ENCODE measurements around the gene SLC50A1. TPM values are rescaled to one million over a fixed set of nuclear protein-coding genes. Genes with fewer than 3 reads are reported as not detected.

The SLC50A1 gene
- total RNA-seq, 4 donors from 2014 or later = 5.7 to 33.9 (median 14.9) TPM

DNA sequence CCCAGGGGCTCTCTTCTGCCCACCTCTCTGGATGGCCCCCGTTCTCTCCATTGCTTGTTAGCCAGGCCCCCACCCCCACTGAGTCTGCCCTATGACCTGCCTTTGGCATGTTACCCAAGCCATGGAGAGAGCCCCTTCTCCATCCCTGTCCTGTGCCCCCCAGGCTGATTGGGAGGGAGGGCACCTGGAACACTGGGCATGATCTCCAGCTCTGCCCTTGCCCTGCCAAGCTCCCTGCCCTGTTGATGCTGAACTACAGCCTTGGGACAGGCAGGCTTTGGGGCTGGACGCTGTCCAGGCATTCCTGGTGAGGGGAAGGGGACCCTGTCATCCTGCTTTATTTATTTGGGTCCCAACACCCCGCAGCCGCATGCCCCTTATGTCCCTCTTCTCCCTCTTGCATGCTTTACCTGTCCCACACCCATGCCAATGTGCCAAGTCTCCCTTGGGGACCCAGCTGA is 48.7 kb downstream of the SLC50A1 start:
- 84 to 96% methylated on average over 4 of the region's 4 CpGs for WGBS, 2 donors
- no peak for TF ChIP-seq POLR2A (IDR thresholded peaks at IDR 0.05)
- TF ChIP-seq, protein P1, sequence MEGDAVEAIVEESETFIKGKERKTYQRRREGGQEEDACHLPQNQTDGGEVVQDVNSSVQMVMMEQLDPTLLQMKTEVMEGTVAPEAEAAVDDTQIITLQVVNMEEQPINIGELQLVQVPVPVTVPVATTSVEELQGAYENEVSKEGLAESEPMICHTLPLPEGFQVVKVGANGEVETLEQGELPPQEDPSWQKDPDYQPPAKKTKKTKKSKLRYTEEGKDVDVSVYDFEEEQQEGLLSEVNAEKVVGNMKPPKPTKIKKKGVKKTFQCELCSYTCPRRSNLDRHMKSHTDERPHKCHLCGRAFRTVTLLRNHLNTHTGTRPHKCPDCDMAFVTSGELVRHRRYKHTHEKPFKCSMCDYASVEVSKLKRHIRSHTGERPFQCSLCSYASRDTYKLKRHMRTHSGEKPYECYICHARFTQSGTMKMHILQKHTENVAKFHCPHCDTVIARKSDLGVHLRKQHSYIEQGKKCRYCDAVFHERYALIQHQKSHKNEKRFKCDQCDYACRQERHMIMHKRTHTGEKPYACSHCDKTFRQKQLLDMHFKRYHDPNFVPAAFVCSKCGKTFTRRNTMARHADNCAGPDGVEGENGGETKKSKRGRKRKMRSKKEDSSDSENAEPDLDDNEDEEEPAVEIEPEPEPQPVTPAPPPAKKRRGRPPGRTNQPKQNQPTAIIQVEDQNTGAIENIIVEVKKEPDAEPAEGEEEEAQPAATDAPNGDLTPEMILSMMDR (IDR thresholded peaks at IDR 0.05) = no peak
- no peak for TF ChIP-seq EP300 (IDR thresholded peaks at IDR 0.05)
- DNase-seq (ENCODE audit: low spot score in 2 of 2) = no peak
- Histone ChIP-seq H3K36me3 (peaks cover 0 to 8% (median 0%) of the 10 kb centered on the region in 3 donors), H3K4me1 (peaks cover 0 to 26% (median 8%) of the 10 kb centered on the region in 4 donors), H3K9me3 (no peaks in the 10 kb centered on the region), H3K4me3 (no peak overlapping the region), H3K27ac (peak overlapping the region in 2 of 4 donors; percentile 50 to 73), H3K27me3 (no peaks in the 10 kb centered on the region)

DNA sequence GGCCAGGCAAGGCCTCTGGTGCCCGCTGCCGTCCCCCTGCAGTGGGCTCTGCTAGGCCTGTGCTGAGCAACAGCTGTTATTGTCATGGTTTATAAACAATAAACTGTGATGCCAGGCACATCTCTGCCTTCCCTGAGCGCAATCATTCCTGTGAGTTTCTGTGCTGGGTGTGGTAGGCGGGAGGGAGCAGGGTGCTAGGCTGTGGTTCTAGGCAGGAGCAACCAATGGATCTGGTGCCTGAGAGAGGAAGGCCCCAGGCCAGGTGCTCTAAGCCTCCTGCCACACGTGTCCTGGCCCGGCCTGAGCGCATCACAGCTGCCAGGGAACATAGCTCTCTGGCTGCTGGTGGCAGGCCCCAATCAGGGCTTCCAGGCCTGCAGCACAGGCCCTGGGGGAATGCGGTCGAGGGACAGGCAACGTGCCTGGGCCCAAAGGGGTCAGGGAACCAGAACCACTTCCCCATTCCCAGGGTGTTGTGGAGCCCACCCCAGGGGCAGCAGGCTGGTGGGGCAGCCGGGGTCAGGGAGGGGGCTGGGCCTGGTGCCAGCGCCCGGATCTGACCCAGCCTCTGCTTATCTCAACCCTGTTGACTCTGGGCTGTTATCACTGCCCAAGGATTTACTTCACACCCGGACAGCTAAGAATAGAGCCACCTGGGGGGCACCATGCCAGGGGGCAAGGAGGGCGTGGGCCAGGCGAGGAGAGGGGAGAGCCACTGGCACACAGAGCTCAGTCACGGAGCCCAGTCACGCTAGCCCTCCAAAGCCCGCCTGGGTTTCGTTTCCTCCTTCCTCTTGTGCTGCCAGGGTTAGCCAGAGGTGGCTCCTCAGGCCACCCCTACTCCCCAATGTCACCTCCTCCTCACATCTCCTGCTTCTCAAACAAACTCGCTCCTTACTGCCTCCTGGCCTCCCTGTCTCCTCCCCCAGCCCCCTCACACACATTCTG is 49.5 kb downstream of the SLC50A1 start:
- H3K27ac ChIP-seq = peak overlapping the region in 3 of 4 donors; percentile 50 to 80 (median 73)
- no peak for DNase-seq (ENCODE audit: low spot score in 2 of 2)
- no peaks in the 10 kb centered on the region for H3K27me3 ChIP-seq
- no peaks in the 10 kb centered on the region for H3K9me3 ChIP-seq
- TF ChIP-seq POLR2A (IDR thresholded peaks at IDR 0.05) (no peak), EP300 (IDR thresholded peaks at IDR 0.05) (no peak)
- TF ChIP-seq, protein P1 (IDR thresholded peaks at IDR 0.05) = no peak
- peaks cover 0 to under 1% (median 0%) of the 10 kb centered on the region in 3 donors for H3K36me3 ChIP-seq
- peaks cover 0 to 24% (median 8%) of the 10 kb centered on the region in 4 donors for H3K4me1 ChIP-seq
- 57 to 59% methylated on average over 19 to 21 of the region's 21 CpGs for WGBS, 2 donors
- H3K4me3 ChIP-seq = no peak overlapping the region

DNA sequence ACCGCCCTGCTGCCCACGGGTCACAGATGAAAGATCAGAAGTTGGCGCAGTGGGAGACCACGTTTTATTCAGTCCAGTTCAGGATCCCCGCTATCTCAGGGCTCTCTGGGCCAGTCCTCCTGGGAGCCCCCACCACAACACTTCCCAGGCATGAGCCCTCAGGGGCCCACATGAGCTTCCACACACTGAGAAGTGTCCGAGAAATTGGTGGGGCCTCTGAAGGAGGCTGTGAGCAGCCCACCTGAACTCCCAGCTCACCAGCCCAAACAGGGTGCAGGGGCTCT is 50.1 kb downstream of the SLC50A1 start:
- H3K4me3 ChIP-seq = no peak overlapping the region
- TF ChIP-seq, protein P1 (IDR thresholded peaks at IDR 0.05) = no peak
- no peak for TF ChIP-seq POLR2A (IDR thresholded peaks at IDR 0.05)
- TF ChIP-seq EP300 (IDR thresholded peaks at IDR 0.05) = no peak
- no peak for DNase-seq (ENCODE audit: low spot score in 2 of 2)
- H3K36me3 ChIP-seq = no peaks in the 10 kb centered on the region
- H3K27me3 ChIP-seq = no peaks in the 10 kb centered on the region
- peaks cover 0 to 24% (median 8%) of the 10 kb centered on the region in 4 donors for H3K4me1 ChIP-seq
- no peaks in the 10 kb centered on the region for H3K9me3 ChIP-seq
- WGBS, 2 donors = 60 to 77% methylated on average over 6 of the region's 6 CpGs
- H3K27ac ChIP-seq = peak overlapping the region in 3 of 4 donors; percentile 50 to 80 (median 73)

DNA sequence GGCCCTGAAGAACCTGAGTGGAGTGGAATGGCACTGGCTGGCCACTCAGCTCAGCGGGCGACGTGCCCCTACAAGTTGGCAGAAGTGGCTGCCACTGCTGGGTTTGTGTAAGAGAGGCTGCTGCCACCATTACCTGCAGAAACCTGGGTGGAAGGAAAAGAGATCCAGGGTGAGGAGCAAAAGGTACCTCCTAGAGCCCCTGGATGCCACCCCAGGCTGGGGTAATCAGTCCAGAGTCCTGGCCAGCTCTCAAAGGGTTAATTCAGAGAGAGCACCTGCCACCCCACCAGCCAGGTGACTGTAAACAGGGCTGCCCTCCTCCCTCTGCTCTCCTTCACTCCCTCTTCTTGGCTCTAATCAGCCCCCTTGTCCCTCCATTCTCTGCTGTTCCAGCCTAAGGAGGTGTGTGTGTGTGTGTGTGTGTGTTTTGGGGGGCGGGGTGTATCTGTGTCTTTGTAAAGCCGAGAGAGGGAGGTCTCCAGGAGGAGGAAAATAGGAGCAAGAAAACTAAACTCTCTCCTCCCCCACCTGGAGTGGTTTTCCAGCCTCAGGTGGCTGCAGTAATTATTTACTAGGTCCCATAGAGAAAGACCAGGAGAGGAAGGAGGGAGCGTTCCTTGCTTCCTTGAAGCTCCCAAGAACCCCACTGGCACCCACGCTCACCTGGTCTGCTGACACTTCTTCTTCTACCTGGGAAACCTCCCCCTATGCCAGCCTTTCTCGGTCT is 50.6 kb downstream of the SLC50A1 start:
- H3K27me3 ChIP-seq = no peaks in the 10 kb centered on the region
- no peaks in the 10 kb centered on the region for H3K9me3 ChIP-seq
- H3K36me3 ChIP-seq = no peaks in the 10 kb centered on the region
- DNase-seq (ENCODE audit: low spot score in 2 of 2) = no peak
- H3K27ac ChIP-seq = peak overlapping the region in 2 of 4 donors; percentile 73 to 80
- H3K4me3 ChIP-seq = no peak overlapping the region
- 63 to 71% methylated on average over 8 of the region's 8 CpGs for WGBS, 2 donors
- TF ChIP-seq POLR2A (IDR thresholded peaks at IDR 0.05) = no peak
- no peak for TF ChIP-seq EP300 (IDR thresholded peaks at IDR 0.05)
- TF ChIP-seq, protein P1 (IDR thresholded peaks at IDR 0.05) = no peak
- peaks cover 0 to 24% (median 8%) of the 10 kb centered on the region in 4 donors for H3K4me1 ChIP-seq

Measured in tibial nerve (tissue), 4 donors.